Astrocyte (in vitro differentiated cells and primary cell): Measurements from ENCODE around the gene SLC39A8. TPM values are rescaled to one million over a fixed set of nuclear protein-coding genes. Genes with fewer than 3 reads are reported as not detected.
"Not testable (repeated sequence)": the region's sequence is repeated elsewhere in the genome, so short reads cannot be mapped to it uniquely, and the experiment has no call there.

Source experiments
- DNase-seq: peaks from one replicate; pipeline ENCODE4 v3.0.0-alpha.2; 2010; ENCODE audit warnings: low read depth
- FAIRE-seq: peaks from 2 replicates; lab custom pipeline; 2011; peaks lifted over from hg19 to GRCh38; lab: Jason Lieb, UNC
- H2AFZ ChIP-seq: 2 replicates; pipeline ENCODE4 v1.6.0; 2012; ENCODE audit warnings: low read depth, low read length, inconsistent platforms
- H3K27ac ChIP-seq: 2 replicates; pipeline ENCODE4 v1.5.1; 2011; ENCODE audit warnings: low read depth, low read length, inconsistent platforms
- H3K27me3 ChIP-seq: 2 replicates; pipeline ENCODE4 v1.6.0; 2011; ENCODE audit warnings: low read length, inconsistent platforms; ENCODE audit not compliant: insufficient read depth
- H3K36me3 ChIP-seq: 2 replicates; pipeline ENCODE4 v1.5.1; 2011; ENCODE audit warnings: low read length, inconsistent platforms; ENCODE audit not compliant: insufficient read depth
- H3K4me1 ChIP-seq: 2 replicates; pipeline ENCODE4 v1.5.1; 2011; ENCODE audit warnings: low read length, inconsistent platforms; ENCODE audit not compliant: insufficient read depth
- H3K4me2 ChIP-seq: 2 replicates; pipeline ENCODE4 v1.6.0; 2012; ENCODE audit warnings: low read length, inconsistent platforms
- H3K4me3 ChIP-seq: 2 replicates; pipeline ENCODE4 v1.5.1; 2011; ENCODE audit warnings: low read depth, mild to moderate bottlenecking, low read length, inconsistent platforms; ENCODE audit not compliant: insufficient read depth
- H3K79me2 ChIP-seq: 2 replicates; pipeline ENCODE4 v1.6.0; 2012; ENCODE audit warnings: mild to moderate bottlenecking, low read length, inconsistent platforms; ENCODE audit not compliant: insufficient read depth
- H3K9ac ChIP-seq: 2 replicates; pipeline ENCODE4 v1.6.0; 2012; ENCODE audit warnings: mild to moderate bottlenecking, low read length, inconsistent platforms
- H3K9me3 ChIP-seq: 2 replicates; pipeline ENCODE4 v1.5.1; 2012; ENCODE audit warnings: low read depth, mild to moderate bottlenecking, low read length, inconsistent platforms; ENCODE audit not compliant: insufficient read depth
- H4K20me1 ChIP-seq: 2 replicates; pipeline ENCODE4 v1.6.0; 2012; ENCODE audit warnings: low read length, inconsistent platforms; ENCODE audit not compliant: insufficient read depth
- H3K27ac Mint-ChIP-seq: one replicate; pipeline ENCODE4 v1.8.0; 2021; ENCODE audit warnings: mild to moderate bottlenecking, mixed read lengths; ENCODE audit not compliant: unreplicated experiment
- H3K27me3 Mint-ChIP-seq: one replicate; pipeline ENCODE4 v1.8.0; 2021; ENCODE audit warnings: low read depth, mixed read lengths; ENCODE audit not compliant: unreplicated experiment
- H3K36me3 Mint-ChIP-seq: one replicate; pipeline ENCODE4 v1.8.0; 2021; ENCODE audit warnings: low read depth, mixed read lengths; ENCODE audit not compliant: unreplicated experiment
- H3K4me1 Mint-ChIP-seq: one replicate; pipeline ENCODE4 v1.8.0; 2021; ENCODE audit warnings: low read depth, mixed read lengths; ENCODE audit not compliant: unreplicated experiment
- H3K4me3 Mint-ChIP-seq: one replicate; pipeline ENCODE4 v1.8.0; 2021; ENCODE audit warnings: mild to moderate bottlenecking, moderate library complexity, mixed read lengths; ENCODE audit not compliant: unreplicated experiment
- H3K9me3 Mint-ChIP-seq: one replicate; pipeline ENCODE4 v1.8.0; 2021; ENCODE audit warnings: mild to moderate bottlenecking, mixed read lengths; ENCODE audit not compliant: unreplicated experiment
- EZH2 ChIP-seq: IDR thresholded peaks from 2 replicates; pipeline ENCODE4 v1.6.1; 2012; ENCODE audit warnings: mild to moderate bottlenecking, low read length, inconsistent platforms; ENCODE audit not compliant: insufficient read depth
- total RNA-seq: library from RNA; stranded (reverse); gene quantifications from 2 replicates; pipeline ENCODE4 v1.2.1, GENCODE V29; 2021
- TF ChIP-seq, protein P1 (sequence below): IDR thresholded peaks from 2 replicates; pipeline ENCODE4 v1.5.1; 2011; ENCODE audit warnings: low read depth, mild to moderate bottlenecking, inconsistent platforms, low read length, moderate library complexity; ENCODE audit not compliant: insufficient read depth

Gene SLC39A8
- total RNA-seq, 1 donor from 2014 or later, result 5.6 TPM

DNA sequence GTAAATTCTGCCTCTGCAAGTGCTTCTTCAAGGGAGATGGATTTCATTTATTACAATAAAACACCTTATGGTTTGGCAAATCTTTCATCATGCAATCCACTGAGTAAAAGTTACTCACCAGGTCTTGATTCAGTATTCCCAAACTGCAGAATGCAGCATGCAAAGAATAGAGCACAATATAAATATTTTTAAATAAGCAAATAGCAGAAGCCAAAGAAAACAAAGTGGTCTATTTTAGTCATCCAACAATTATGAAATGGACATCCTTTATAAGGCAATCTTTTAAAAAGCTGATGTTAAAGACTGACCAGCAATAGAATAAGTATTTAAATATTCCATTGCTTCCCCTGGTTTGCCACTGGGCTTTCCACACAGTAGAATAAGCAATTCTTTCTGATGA lies 59.5 kb downstream of the SLC39A8 start:
- Histone ChIP-seq H3K4me2 (no peak overlapping the region), H3K79me2 (no peaks in the 10 kb centered on the region), H3K4me1 (no peaks in the 10 kb centered on the region), H3K27ac (no peak overlapping the region), H2AFZ (no peak overlapping the region), H4K20me1 (no peaks in the 10 kb centered on the region), H3K4me3 (no peak overlapping the region), H3K36me3 (no peaks in the 10 kb centered on the region), H3K9me3 (peaks cover 4% of the 10 kb centered on the region), H3K27me3 (no peaks in the 10 kb centered on the region), H3K9ac (no peak overlapping the region)
- Mint-ChIP-seq H3K27me3 (no peaks in the 10 kb centered on the region), H3K36me3 (no peaks in the 10 kb centered on the region), H3K9me3 (peaks cover 4% of the 10 kb centered on the region), H3K4me1 (no peaks in the 10 kb centered on the region), H3K4me3 (no peak overlapping the region), H3K27ac (no peak overlapping the region)
- no peak for FAIRE-seq
- no peak for DNase-seq
- TF ChIP-seq EZH2, result no peak
- TF ChIP-seq, protein P1, sequence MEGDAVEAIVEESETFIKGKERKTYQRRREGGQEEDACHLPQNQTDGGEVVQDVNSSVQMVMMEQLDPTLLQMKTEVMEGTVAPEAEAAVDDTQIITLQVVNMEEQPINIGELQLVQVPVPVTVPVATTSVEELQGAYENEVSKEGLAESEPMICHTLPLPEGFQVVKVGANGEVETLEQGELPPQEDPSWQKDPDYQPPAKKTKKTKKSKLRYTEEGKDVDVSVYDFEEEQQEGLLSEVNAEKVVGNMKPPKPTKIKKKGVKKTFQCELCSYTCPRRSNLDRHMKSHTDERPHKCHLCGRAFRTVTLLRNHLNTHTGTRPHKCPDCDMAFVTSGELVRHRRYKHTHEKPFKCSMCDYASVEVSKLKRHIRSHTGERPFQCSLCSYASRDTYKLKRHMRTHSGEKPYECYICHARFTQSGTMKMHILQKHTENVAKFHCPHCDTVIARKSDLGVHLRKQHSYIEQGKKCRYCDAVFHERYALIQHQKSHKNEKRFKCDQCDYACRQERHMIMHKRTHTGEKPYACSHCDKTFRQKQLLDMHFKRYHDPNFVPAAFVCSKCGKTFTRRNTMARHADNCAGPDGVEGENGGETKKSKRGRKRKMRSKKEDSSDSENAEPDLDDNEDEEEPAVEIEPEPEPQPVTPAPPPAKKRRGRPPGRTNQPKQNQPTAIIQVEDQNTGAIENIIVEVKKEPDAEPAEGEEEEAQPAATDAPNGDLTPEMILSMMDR, result no peak

DNA sequence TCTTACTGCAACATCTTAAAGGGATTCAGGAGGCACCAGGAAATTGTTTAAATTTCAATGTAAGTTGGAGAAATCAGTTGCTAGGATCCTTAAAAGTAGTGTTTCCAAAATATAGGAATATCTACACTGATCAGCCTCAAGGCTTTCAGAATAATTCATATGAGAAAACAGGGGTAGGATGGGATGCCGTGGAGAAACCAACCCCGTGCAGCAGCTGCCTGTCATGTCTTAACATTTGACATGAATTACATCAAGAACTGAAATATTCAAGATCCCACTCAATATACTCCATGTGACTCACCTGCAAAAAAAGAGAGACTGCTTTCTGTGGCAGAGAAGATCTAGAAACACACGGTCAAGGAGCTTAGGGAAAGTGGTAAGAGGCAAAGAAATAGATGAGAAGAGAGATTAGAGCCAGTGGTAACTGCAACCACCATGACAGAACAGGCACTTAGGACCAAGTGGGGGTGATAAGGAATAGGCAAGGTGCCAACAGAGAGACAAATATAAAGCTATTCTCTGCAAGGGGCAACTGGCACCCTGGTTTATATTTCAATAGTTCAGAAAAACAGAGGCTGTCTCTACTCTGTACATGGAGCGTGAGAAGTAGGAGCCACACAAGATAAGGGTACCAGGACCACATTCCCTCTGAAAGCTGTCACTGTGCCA lies 64.0 kb downstream of the SLC39A8 start:
- FAIRE-seq (no peak), DNase-seq (no peak)
- no peaks in the 10 kb centered on the region for H3K79me2 ChIP-seq
- no peaks in the 10 kb centered on the region for H3K27me3 Mint-ChIP-seq
- H3K27ac ChIP-seq, result no peak overlapping the region
- no peaks in the 10 kb centered on the region for H3K27me3 ChIP-seq
- no peaks in the 10 kb centered on the region for H3K4me1 ChIP-seq
- H3K27ac Mint-ChIP-seq, result no peak overlapping the region
- TF ChIP-seq EZH2, result no peak
- TF ChIP-seq, protein P1, result no peak
- peaks cover 2% of the 10 kb centered on the region for H3K36me3 Mint-ChIP-seq
- no peaks in the 10 kb centered on the region for H4K20me1 ChIP-seq
- no peak overlapping the region for H3K9ac ChIP-seq
- no peaks in the 10 kb centered on the region for H3K4me1 Mint-ChIP-seq
- H2AFZ ChIP-seq, result no peak overlapping the region
- H3K9me3 ChIP-seq, result no peaks in the 10 kb centered on the region
- H3K4me3 Mint-ChIP-seq, result no peak overlapping the region
- no peak overlapping the region for H3K4me2 ChIP-seq
- H3K36me3 ChIP-seq, result no peaks in the 10 kb centered on the region
- H3K4me3 ChIP-seq, result no peak overlapping the region
- peaks cover 5% of the 10 kb centered on the region for H3K9me3 Mint-ChIP-seq

DNA sequence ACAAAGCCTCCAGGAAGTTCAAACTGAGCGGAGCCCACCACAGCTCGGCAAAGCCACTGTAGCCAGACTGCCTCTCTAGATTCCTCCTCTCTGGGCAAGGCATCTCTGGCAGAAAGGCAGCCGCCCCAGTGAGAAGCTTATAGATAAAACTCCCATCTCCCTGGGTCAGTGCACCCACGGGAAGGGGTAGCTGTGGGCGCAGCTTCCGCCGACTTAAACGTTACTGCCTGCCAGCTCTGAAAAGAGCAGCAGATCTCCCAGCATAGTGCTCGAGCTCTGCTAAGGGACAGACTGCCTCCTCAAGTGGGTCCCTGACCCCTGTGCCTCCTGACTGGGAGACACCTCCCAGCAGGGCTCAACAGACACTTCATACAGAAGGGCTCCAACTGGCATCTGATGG lies 72.0 kb downstream of the SLC39A8 start:
- H3K27ac ChIP-seq, result not testable (repeated sequence)

More for the DNA sequence above, 72.0 kb downstream of the SLC39A8 start:
- not testable (repeated sequence) for H3K4me3 Mint-ChIP-seq, H3K9me3 ChIP-seq, H4K20me1 ChIP-seq, DNase-seq, H3K36me3 Mint-ChIP-seq, H3K4me3 ChIP-seq, H3K27me3 ChIP-seq, H3K9ac ChIP-seq, H3K36me3 ChIP-seq, H3K4me1 Mint-ChIP-seq, H3K27ac Mint-ChIP-seq, H3K79me2 ChIP-seq, H2AFZ ChIP-seq, H3K27me3 Mint-ChIP-seq, H3K4me2 ChIP-seq, FAIRE-seq, H3K4me1 ChIP-seq
- peaks cover 14% of the 10 kb centered on the region for H3K9me3 Mint-ChIP-seq
